K562 (cell line): ENCODE data around the gene TARBP1. TPM values are rescaled to one million over a fixed set of nuclear protein-coding genes. Genes with fewer than 3 reads are reported as not detected.

ENCODE experiments used
- COPS2 ChIP-seq: fragments of 450-650 bp; conservative IDR thresholded peaks from 2 replicates; pipeline ENCODE4 v1.6.1; 2016; ENCODE audit warnings: mild to moderate bottlenecking, moderate library complexity
- ETS2 ChIP-seq: IDR thresholded peaks from 2 replicates; pipeline ENCODE4 v1.6.1; 2016; ENCODE audit warnings: borderline replicate concordance, missing genetic modification characterization, mild to moderate bottlenecking, moderate library complexity, missing compliant biosample characterization; ENCODE audit not compliant: poor library complexity, severe bottlenecking
- HDAC2 ChIP-seq: fragments of 450-650 bp; IDR thresholded peaks from 2 replicates; pipeline ENCODE4 v1.6.1; 2016; ENCODE audit warnings: mild to moderate bottlenecking
- KLF6 ChIP-seq: fragments of 250-450 bp; sonication (Bioruptor Pico); IDR thresholded peaks from 2 replicates; pipeline ENCODE4 v1.4.0; 2020; ENCODE audit warnings: mild to moderate bottlenecking, moderate library complexity, borderline replicate concordance
- NR1H2 ChIP-seq: sonication (generic); formaldehyde crosslinking; IDR thresholded peaks from 2 replicates; pipeline ENCODE4 v1.4.0; 2020; ENCODE audit warnings: mild to moderate bottlenecking, missing genetic modification reagents
- NR2F6 ChIP-seq: fragments of 450-650 bp; formaldehyde crosslinking; IDR thresholded peaks from 2 replicates; pipeline ENCODE4 v1.4.0; 2020; ENCODE audit warnings: mild to moderate bottlenecking
- SAFB ChIP-seq: fragments of 200-400 bp; formaldehyde crosslinking; IDR thresholded peaks from 2 replicates; pipeline ENCODE4 v1.6.1; 2017; ENCODE audit warnings: low read depth, low read length, borderline replicate concordance
- SOX6 ChIP-seq: fragments of 450-650 bp; IDR thresholded peaks from 2 replicates; pipeline ENCODE4 v1.6.1; 2014; ENCODE audit warnings: mild to moderate bottlenecking
- ZNF551 ChIP-seq: fragments of 250-450 bp; sonication (Bioruptor Pico); IDR thresholded peaks from 2 replicates; pipeline ENCODE4 v1.5.0; 2021; ENCODE audit warnings: mild to moderate bottlenecking, moderate library complexity
- polyA plus RNA-seq, 8 experiments: library from polyadenylated mRNA; depleted of rRNA in 4 of 8; stranded (reverse) in 5 of 8; unstranded in 3 of 8; fragments of >200 nt; fragmentation: Nextera tagmentation in 2 of 8; fragmentation: Illumina TruSeq in 1 of 8; extraction: Ambion mirVana in 2 of 8; extraction: Trizol in 1 of 8; gene quantifications; 2 replicates each; pipeline versions ENCODE4 v1.2.1 to v1.2.3, GENCODE V29; 2011 to 2014; ENCODE audit warnings: inconsistent platforms in 1 of 8, missing spikeins in 1 of 8
- total RNA-seq, 7 experiments: library from RNA; depleted of rRNA in 6 of 7; stranded (reverse); fragments of >200 nt in 6 of 7; fragmentation: Illumina TruSeq in 2 of 7; extraction: Trizol in 2 of 7; gene quantifications; 2 replicates each; pipeline versions ENCODE4 v1.2.1 to v1.2.3, GENCODE V29; 2011 to 2021; ENCODE audit warnings: low replicate concordance in 1 of 7
- TF ChIP-seq, protein P1 (sequence below): fragments of 250-450 bp; sonication (Bioruptor Pico); IDR thresholded peaks from 2 replicates; pipeline ENCODE4 v1.4.0; 2020; ENCODE audit warnings: mild to moderate bottlenecking, moderate library complexity
- TF ChIP-seq, protein P2 (sequence below): fragments of 250-450 bp; sonication (Bioruptor Pico); IDR thresholded peaks from 2 replicates; pipeline ENCODE4 v1.8.0; 2021; ENCODE audit warnings: moderate library complexity, mild to moderate bottlenecking, inconsistent platforms
- TF ChIP-seq, protein P3 (sequence below): sonication (generic); formaldehyde crosslinking; IDR thresholded peaks from 2 replicates; pipeline ENCODE4 v1.8.0; 2022; ENCODE audit warnings: mild to moderate bottlenecking, missing genetic modification reagents, borderline replicate concordance
- TF ChIP-seq, protein P4 (sequence below): sonication (generic); formaldehyde crosslinking; IDR thresholded peaks from 2 replicates; pipeline ENCODE4 v1.8.0; 2022; ENCODE audit warnings: mild to moderate bottlenecking, missing genetic modification reagents
- TF ChIP-seq, protein P5 (sequence below): fragments of 250-450 bp; sonication (Bioruptor Pico); IDR thresholded peaks from 2 replicates; pipeline ENCODE4 v1.8.0; 2022; ENCODE audit warnings: inconsistent platforms, mild to moderate bottlenecking, moderate library complexity, borderline replicate concordance

TARBP1 gene
- total and polyA plus RNA-seq, 9 of the 15 experiments (the other 6 are each of a cell fraction or from before 2014, with no cell fraction given): 8.8 to 48.0 (median 22.9) TPM

DNA sequence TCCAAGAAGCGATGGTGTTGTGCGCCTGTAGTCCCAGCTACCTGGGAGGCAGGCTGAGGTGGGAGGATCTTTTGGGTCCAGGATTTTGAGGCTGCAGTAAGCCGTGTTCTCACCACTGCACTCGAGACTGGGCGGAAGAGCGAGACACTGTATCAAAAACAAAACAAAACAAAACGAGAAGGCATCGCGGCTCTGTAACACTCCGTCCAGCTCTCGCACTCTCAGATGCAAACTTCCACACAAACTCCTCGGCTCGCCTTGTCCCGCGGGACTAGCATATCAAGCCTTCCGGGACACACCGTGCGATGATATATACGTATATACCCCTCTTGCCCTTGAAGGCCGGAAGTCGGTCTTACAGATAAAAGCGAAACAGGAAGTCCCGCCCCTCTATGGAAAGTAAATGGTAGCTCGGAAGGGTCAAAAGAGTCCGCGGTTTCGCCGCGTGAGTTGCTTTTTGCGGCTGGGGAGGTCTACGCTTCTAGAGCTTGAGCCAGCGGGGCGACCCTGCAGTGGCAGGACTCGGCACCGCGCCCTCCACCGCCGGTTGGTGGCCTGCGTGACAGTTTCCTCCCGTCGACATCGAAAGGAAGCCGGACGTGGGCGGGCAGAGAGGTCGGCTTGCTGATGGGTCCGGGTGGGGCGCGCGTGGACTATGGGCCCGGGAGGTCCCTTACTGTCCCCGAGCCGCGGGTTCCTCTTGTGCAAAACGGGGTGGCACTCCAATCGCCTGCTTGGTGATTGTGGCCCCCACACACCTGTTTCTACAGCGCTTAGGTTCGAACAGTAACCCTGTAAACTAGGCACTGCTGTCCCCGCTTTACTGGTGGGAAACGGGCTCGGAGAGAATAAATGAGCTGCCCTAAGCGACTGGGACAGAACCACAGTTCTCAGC, 105.7 kb downstream of the TARBP1 start, which contains the start of gene COA6 (continued):
- TF ChIP-seq ZNF551 (CRISPR knock-in tag) (no peak), SOX6 (peak; percentile 74), ETS2 (tag) (no peak), HDAC2 (peak; percentile 71), KLF6 (peak; percentile 45; the same call in 1 of the 2 replicates), NR2F6 (CRISPR knock-in tag) (no peak), NR1H2 (peak; percentile 92), SAFB (no peak), COPS2 (no peak)
- TF ChIP-seq, protein P1, sequence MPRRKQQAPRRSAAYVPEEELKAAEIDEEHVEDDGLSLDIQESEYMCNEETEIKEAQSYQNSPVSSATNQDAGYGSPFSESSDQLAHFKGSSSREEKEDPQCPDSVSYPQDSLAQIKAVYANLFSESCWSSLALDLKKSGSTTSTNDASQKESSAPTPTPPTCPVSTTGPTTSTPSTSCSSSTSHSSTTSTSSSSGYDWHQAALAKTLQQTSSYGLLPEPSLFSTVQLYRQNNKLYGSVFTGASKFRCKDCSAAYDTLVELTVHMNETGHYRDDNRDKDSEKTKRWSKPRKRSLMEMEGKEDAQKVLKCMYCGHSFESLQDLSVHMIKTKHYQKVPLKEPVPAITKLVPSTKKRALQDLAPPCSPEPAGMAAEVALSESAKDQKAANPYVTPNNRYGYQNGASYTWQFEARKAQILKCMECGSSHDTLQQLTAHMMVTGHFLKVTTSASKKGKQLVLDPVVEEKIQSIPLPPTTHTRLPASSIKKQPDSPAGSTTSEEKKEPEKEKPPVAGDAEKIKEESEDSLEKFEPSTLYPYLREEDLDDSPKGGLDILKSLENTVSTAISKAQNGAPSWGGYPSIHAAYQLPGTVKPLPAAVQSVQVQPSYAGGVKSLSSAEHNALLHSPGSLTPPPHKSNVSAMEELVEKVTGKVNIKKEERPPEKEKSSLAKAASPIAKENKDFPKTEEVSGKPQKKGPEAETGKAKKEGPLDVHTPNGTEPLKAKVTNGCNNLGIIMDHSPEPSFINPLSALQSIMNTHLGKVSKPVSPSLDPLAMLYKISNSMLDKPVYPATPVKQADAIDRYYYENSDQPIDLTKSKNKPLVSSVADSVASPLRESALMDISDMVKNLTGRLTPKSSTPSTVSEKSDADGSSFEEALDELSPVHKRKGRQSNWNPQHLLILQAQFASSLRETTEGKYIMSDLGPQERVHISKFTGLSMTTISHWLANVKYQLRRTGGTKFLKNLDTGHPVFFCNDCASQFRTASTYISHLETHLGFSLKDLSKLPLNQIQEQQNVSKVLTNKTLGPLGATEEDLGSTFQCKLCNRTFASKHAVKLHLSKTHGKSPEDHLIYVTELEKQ (CRISPR knock-in tag): no peak
- TF ChIP-seq, protein P2, sequence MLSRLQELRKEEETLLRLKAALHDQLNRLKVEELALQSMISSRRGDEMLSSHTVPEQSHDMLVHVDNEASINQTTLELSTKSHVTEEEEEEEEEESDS (CRISPR knock-in tag): no peak
- TF ChIP-seq, protein P3, sequence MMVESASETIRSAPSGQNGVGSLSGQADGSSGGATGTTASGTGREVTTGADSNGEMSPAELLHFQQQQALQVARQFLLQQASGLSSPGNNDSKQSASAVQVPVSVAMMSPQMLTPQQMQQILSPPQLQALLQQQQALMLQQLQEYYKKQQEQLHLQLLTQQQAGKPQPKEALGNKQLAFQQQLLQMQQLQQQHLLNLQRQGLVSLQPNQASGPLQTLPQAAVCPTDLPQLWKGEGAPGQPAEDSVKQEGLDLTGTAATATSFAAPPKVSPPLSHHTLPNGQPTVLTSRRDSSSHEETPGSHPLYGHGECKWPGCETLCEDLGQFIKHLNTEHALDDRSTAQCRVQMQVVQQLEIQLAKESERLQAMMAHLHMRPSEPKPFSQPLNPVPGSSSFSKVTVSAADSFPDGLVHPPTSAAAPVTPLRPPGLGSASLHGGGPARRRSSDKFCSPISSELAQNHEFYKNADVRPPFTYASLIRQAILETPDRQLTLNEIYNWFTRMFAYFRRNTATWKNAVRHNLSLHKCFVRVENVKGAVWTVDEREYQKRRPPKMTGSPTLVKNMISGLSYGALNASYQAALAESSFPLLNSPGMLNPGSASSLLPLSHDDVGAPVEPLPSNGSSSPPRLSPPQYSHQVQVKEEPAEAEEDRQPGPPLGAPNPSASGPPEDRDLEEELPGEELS (CRISPR knock-in tag): 0 out of 2 replicates have a peak, but pooled peaks have one; percentile 16
- TF ChIP-seq, protein P4, sequence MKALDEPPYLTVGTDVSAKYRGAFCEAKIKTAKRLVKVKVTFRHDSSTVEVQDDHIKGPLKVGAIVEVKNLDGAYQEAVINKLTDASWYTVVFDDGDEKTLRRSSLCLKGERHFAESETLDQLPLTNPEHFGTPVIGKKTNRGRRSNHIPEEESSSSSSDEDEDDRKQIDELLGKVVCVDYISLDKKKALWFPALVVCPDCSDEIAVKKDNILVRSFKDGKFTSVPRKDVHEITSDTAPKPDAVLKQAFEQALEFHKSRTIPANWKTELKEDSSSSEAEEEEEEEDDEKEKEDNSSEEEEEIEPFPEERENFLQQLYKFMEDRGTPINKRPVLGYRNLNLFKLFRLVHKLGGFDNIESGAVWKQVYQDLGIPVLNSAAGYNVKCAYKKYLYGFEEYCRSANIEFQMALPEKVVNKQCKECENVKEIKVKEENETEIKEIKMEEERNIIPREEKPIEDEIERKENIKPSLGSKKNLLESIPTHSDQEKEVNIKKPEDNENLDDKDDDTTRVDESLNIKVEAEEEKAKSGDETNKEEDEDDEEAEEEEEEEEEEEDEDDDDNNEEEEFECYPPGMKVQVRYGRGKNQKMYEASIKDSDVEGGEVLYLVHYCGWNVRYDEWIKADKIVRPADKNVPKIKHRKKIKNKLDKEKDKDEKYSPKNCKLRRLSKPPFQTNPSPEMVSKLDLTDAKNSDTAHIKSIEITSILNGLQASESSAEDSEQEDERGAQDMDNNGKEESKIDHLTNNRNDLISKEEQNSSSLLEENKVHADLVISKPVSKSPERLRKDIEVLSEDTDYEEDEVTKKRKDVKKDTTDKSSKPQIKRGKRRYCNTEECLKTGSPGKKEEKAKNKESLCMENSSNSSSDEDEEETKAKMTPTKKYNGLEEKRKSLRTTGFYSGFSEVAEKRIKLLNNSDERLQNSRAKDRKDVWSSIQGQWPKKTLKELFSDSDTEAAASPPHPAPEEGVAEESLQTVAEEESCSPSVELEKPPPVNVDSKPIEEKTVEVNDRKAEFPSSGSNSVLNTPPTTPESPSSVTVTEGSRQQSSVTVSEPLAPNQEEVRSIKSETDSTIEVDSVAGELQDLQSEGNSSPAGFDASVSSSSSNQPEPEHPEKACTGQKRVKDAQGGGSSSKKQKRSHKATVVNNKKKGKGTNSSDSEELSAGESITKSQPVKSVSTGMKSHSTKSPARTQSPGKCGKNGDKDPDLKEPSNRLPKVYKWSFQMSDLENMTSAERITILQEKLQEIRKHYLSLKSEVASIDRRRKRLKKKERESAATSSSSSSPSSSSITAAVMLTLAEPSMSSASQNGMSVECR: peak; percentile 90
- TF ChIP-seq, protein P5, sequence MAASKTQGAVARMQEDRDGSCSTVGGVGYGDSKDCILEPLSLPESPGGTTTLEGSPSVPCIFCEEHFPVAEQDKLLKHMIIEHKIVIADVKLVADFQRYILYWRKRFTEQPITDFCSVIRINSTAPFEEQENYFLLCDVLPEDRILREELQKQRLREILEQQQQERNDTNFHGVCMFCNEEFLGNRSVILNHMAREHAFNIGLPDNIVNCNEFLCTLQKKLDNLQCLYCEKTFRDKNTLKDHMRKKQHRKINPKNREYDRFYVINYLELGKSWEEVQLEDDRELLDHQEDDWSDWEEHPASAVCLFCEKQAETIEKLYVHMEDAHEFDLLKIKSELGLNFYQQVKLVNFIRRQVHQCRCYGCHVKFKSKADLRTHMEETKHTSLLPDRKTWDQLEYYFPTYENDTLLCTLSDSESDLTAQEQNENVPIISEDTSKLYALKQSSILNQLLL (CRISPR knock-in tag): no peak
